Measurements from ENCODE around the gene ATP8A2.

Gene ATP8A2

DNA sequence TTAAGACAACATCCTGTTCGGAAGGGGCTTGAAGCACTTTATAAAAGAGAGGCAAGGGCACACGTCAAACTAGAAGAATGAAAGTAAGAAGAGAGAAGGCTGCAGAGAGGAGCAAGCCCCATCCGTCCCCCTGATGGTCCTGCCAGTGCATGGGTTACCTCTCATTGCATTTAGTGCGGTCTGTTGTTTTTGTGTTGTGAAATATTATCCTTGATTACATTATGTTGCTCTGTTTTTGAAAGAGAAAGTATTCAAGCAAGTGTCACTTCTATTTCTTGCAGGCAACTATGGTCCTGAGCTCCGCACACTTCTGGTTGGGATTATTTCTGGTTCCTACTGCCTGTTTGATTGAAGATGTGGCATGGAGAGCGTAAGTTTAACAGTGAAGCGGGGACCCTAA lies 589.5 kb downstream of the ATP8A2 start:
- no peak for TF ChIP-seq EZH2 (IDR thresholded peaks at IDR 0.05)
- no peak for TF ChIP-seq POLR2AphosphoS5 (IDR thresholded peaks at IDR 0.05; ENCODE audit: borderline replicate concordance, low read depth, low read length)
- no peak for TF ChIP-seq FOXP2 (optimal IDR thresholded peaks at IDR 0.05; ENCODE audit: control extremely low read depth, extremely low read length, insufficient read depth)
- no peak overlapping the region for H3K9ac ChIP-seq (ENCODE audit: insufficient read length)
- no peak overlapping the region for H3K4me3 ChIP-seq
- no peaks in the 10 kb centered on the region for H3K36me3 ChIP-seq (ENCODE audit: insufficient read depth, low read length)
- no peak for DNase-seq (ENCODE audit: low read depth, low spot score)
- H3K27ac ChIP-seq, result no peak overlapping the region
- H3K9me3 ChIP-seq (ENCODE audit: low read depth, low read length), result no peaks in the 10 kb centered on the region

DNA sequence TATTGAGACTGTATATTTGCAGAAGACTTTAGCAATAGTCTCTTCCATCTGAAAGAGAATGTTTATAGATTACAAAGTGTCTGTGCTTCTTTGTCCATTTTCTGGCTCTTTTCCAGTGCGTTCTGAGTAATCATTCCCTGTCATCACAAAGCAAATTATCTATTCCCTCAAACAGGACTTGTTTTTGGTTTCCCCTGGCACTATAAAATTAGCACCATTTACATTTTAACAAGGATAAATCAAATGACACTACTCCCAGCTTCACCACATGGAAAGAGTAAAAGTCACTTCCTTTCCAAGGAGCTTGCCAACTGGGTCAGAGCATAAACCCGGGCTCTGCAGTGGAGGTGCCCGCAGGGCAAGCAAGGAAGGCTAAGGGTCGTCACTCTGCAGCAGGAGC lies 591.9 kb downstream of the ATP8A2 start:
- no peak for TF ChIP-seq FOXP2 (optimal IDR thresholded peaks at IDR 0.05; ENCODE audit: control extremely low read depth, extremely low read length, insufficient read depth)
- no peak for TF ChIP-seq EZH2 (IDR thresholded peaks at IDR 0.05)
- no peak for TF ChIP-seq POLR2AphosphoS5 (IDR thresholded peaks at IDR 0.05; ENCODE audit: borderline replicate concordance, low read depth, low read length)
- H3K9ac ChIP-seq (ENCODE audit: insufficient read length), result no peak overlapping the region
- no peak for DNase-seq (ENCODE audit: low read depth, low spot score)
- H3K9me3 ChIP-seq (ENCODE audit: low read depth, low read length), result no peaks in the 10 kb centered on the region
- H3K27ac ChIP-seq, result no peak overlapping the region
- no peak overlapping the region for H3K4me3 ChIP-seq
- H3K36me3 ChIP-seq (ENCODE audit: insufficient read depth, low read length), result no peaks in the 10 kb centered on the region

DNA sequence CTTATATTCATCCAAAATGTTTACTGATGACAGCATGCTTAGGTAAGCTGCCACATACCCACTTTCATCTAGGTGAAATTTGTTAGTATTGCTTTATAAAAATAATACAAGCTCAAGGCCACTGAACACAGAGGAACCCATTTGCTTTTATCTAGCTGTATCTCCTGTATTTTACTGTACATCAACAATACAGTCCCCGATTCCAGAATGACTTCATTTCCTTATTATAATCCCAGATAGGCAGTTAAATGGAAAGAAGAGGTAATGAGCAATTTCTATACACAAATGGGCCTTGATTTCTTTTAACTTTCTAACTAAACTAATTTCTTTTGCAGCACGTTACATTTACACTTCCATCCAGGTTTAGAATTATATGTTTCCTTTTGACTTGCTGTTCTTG lies 593.8 kb downstream of the ATP8A2 start:
- no peaks in the 10 kb centered on the region for H3K9me3 ChIP-seq (ENCODE audit: low read depth, low read length)
- no peak overlapping the region for H3K4me3 ChIP-seq
- no peak for DNase-seq (ENCODE audit: low read depth, low spot score)
- H3K9ac ChIP-seq (ENCODE audit: insufficient read length), result no peak overlapping the region
- TF ChIP-seq EZH2 (IDR thresholded peaks at IDR 0.05) (no peak), FOXP2 (optimal IDR thresholded peaks at IDR 0.05; ENCODE audit: control extremely low read depth, extremely low read length, insufficient read depth) (no peak), POLR2AphosphoS5 (IDR thresholded peaks at IDR 0.05; ENCODE audit: borderline replicate concordance, low read depth, low read length) (no peak)
- no peaks in the 10 kb centered on the region for H3K36me3 ChIP-seq (ENCODE audit: insufficient read depth, low read length)
- H3K27ac ChIP-seq, result no peak overlapping the region

DNA sequence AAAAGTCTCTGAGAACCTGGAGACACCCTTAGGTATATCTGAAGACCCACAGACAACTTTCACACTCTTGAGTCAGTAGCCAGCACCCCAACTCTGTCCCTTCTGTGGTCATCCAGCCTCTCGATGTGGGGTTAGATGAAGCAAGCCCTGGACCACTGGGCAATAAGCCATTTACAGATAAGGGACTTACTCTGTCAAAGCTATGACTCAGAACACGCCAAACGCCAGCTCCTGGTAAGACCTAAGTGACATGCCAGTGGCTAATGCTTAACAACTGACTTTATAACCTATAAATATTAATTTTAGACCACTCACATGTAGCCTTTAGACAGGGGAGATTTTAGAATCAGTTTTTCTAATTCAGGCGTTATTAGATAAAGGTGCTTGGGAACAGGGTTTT lies 594.3 kb downstream of the ATP8A2 start:
- Histone ChIP-seq H3K4me3 (no peak overlapping the region), H3K27ac (no peak overlapping the region)
- no peak for DNase-seq (ENCODE audit: low read depth, low spot score)

DNA sequence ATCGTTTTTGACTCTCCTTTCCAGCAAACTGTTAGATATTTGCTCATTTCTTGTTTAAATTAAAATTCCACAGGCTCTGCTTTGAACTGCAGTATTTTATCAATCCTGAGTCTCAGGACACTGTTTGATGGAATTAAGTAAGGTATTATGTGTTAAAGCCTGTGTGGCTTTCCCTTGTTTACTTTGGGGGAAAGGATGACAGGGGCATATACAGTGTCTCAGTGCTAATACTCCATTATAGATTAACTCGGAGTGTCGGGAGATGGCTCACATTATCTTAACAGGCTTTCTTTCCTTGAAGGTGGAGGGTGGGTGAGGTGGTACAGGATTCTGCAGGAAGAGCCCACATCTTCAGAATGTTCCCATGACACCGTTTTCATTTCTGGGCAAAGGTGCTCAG lies 595.4 kb downstream of the ATP8A2 start:
- no peaks in the 10 kb centered on the region for H3K9me3 ChIP-seq (ENCODE audit: low read depth, low read length)
- H3K4me3 ChIP-seq, result no peak overlapping the region
- no peaks in the 10 kb centered on the region for H3K36me3 ChIP-seq (ENCODE audit: insufficient read depth, low read length)
- H3K9ac ChIP-seq (ENCODE audit: insufficient read length), result no peak overlapping the region
- H3K27ac ChIP-seq, result no peak overlapping the region
- TF ChIP-seq POLR2AphosphoS5 (IDR thresholded peaks at IDR 0.05; ENCODE audit: borderline replicate concordance, low read depth, low read length), result no peak
- no peak for TF ChIP-seq FOXP2 (optimal IDR thresholded peaks at IDR 0.05; ENCODE audit: control extremely low read depth, extremely low read length, insufficient read depth)
- TF ChIP-seq EZH2 (IDR thresholded peaks at IDR 0.05), result no peak
- DNase-seq (ENCODE audit: low read depth, low spot score), result no peak

More for the DNA sequence above, 594.3 kb downstream of the ATP8A2 start:
- no peak overlapping the region for H3K9ac ChIP-seq (ENCODE audit: insufficient read length)
- no peaks in the 10 kb centered on the region for H3K9me3 ChIP-seq (ENCODE audit: low read depth, low read length)
- TF ChIP-seq FOXP2 (optimal IDR thresholded peaks at IDR 0.05; ENCODE audit: control extremely low read depth, extremely low read length, insufficient read depth) (no peak), POLR2AphosphoS5 (IDR thresholded peaks at IDR 0.05; ENCODE audit: borderline replicate concordance, low read depth, low read length) (no peak), EZH2 (IDR thresholded peaks at IDR 0.05) (no peak)
- no peaks in the 10 kb centered on the region for H3K36me3 ChIP-seq (ENCODE audit: insufficient read depth, low read length)

DNA sequence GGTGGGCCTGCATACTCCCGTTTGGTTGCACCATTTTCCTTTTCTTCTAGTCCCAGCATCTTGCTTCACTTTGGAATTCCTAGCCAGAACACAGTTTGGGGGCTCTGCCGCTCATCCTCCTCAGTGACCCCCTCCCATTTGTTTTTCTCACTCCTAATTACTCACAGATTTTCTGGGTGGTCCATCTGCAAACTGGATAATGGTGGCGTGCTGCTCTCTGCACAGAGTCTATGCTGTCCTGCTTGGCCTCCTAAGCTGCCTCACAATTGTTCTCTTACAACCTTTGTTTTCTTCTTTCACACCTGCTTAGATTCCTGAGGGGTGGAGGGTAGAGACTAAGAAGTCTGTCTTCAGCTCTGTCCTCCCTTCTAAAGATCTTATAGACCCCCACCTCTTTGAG lies 599.3 kb downstream of the ATP8A2 start:
- H3K9ac ChIP-seq (ENCODE audit: insufficient read length), result no peak overlapping the region
- no peak overlapping the region for H3K4me3 ChIP-seq
- no peak for TF ChIP-seq EZH2 (IDR thresholded peaks at IDR 0.05)
- no peak for TF ChIP-seq FOXP2 (optimal IDR thresholded peaks at IDR 0.05; ENCODE audit: control extremely low read depth, extremely low read length, insufficient read depth)
- no peak for TF ChIP-seq POLR2AphosphoS5 (IDR thresholded peaks at IDR 0.05; ENCODE audit: borderline replicate concordance, low read depth, low read length)
- 0 out of 2 replicates have a peak overlapping the region, but pooled peaks have one; percentile 39 for H3K27ac ChIP-seq
- no peaks in the 10 kb centered on the region for H3K36me3 ChIP-seq (ENCODE audit: insufficient read depth, low read length)
- H3K9me3 ChIP-seq (ENCODE audit: low read depth, low read length), result no peaks in the 10 kb centered on the region
- no peak for DNase-seq (ENCODE audit: low read depth, low spot score)

DNA sequence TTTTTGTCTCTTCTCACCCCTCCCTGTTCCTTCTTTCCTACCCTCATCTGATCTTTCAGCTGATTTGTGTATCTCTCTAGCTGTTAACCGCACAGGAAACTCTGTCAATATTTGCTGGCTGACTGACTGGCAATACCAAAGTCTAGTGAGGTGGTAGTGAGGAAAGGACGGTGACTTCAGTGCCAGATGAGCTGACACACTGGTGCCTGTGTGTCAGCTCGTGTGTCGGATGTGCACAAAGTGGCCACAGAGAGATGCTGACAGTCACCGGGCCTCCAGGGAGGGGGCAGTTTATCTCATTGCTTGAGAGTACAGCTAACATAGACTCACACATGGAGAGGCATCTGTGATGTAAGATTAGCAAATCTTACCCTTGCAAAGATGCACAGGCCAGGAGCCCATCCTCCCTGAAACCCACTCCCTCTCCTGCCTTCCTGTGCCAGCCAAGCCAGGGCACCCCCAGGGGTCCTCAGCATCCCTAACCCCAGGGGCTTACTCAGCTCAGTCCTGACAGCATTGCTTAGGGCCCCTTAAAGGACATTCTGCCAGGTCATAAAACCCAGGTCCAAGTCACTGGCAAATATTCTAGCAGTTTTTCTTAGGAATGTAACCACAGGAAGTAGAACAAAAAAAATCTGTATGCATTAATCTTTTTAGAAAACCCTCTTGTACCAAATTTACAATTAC lies 599.8 kb downstream of the ATP8A2 start:
- Histone ChIP-seq H3K36me3 (ENCODE audit: insufficient read depth, low read length) (no peaks in the 10 kb centered on the region), H3K9me3 (ENCODE audit: low read depth, low read length) (no peaks in the 10 kb centered on the region), H3K4me3 (peak overlapping the region; percentile 28; the same call in 1 of the 2 replicates), H3K27ac (peak overlapping the region; percentile 83), H3K9ac (ENCODE audit: insufficient read length) (no peak overlapping the region)
- DNase-seq (ENCODE audit: low read depth, low spot score), result peak; percentile 18
- no peak for TF ChIP-seq POLR2AphosphoS5 (IDR thresholded peaks at IDR 0.05; ENCODE audit: borderline replicate concordance, low read depth, low read length)
- TF ChIP-seq EZH2 (IDR thresholded peaks at IDR 0.05), result no peak
- no peak for TF ChIP-seq FOXP2 (optimal IDR thresholded peaks at IDR 0.05; ENCODE audit: control extremely low read depth, extremely low read length, insufficient read depth)

DNA sequence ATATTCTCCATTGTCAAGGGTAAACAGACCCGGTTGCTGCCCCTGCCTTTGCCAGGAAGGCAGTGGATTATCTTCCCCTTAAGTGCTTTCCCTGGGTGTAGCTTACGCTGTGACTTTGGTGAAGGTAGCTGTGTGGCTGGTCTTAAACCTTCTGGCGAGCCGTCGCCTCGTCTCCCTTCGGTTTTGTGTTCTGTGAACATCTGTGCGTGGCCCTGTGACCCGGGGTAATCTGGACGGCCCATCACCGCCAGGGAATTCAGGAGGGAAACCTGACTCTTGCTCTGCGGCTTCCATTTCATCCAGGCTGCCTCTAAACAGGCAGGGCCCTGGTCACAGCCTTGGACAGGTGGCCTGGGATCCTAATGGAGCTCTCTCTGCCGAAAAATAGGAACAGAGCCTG lies 601.3 kb downstream of the ATP8A2 start:
- no peak for TF ChIP-seq EZH2 (IDR thresholded peaks at IDR 0.05)
- no peak for TF ChIP-seq FOXP2 (optimal IDR thresholded peaks at IDR 0.05; ENCODE audit: control extremely low read depth, extremely low read length, insufficient read depth)
- no peak for TF ChIP-seq POLR2AphosphoS5 (IDR thresholded peaks at IDR 0.05; ENCODE audit: borderline replicate concordance, low read depth, low read length)
- H3K9ac ChIP-seq (ENCODE audit: insufficient read length), result no peak overlapping the region
- no peak overlapping the region for H3K27ac ChIP-seq
- no peak overlapping the region for H3K4me3 ChIP-seq
- H3K36me3 ChIP-seq (ENCODE audit: insufficient read depth, low read length), result no peaks in the 10 kb centered on the region
- no peaks in the 10 kb centered on the region for H3K9me3 ChIP-seq (ENCODE audit: low read depth, low read length)
- DNase-seq (ENCODE audit: low read depth, low spot score), result no peak

DNA sequence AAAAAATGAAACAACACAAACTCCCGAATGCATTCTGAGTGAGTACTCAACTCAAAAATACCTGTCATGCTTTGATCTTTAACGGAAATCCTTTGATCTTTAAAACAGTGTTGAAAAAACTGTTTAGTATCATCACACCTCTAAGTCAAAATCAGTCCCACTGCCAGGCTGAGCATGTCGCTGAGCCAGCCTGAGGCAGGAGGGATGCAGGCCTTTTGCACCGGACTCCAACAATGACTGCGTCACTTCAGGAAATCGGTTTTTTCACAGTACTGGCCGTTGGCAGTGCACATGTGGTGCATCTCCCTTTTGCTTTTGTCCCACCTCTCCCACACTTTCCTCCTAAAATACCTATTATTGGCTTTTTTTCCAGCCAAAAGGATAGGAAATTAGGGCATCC lies 601.8 kb downstream of the ATP8A2 start:
- DNase-seq (ENCODE audit: low read depth, low spot score), result no peak

More for the DNA sequence above, 601.8 kb downstream of the ATP8A2 start:
- TF ChIP-seq EZH2 (IDR thresholded peaks at IDR 0.05) (no peak), FOXP2 (optimal IDR thresholded peaks at IDR 0.05; ENCODE audit: control extremely low read depth, extremely low read length, insufficient read depth) (no peak), POLR2AphosphoS5 (IDR thresholded peaks at IDR 0.05; ENCODE audit: borderline replicate concordance, low read depth, low read length) (no peak)
- Histone ChIP-seq H3K9ac (ENCODE audit: insufficient read length) (no peak overlapping the region), H3K9me3 (ENCODE audit: low read depth, low read length) (no peaks in the 10 kb centered on the region), H3K27ac (no peak overlapping the region), H3K4me3 (no peak overlapping the region), H3K36me3 (ENCODE audit: insufficient read depth, low read length) (no peaks in the 10 kb centered on the region)
